Heart right ventricle (tissue), 16 donors: ENCODE results near the gene TRERF1. TPM values are rescaled to one million over a fixed set of nuclear protein-coding genes. Genes with fewer than 3 reads are reported as not detected.

Experiments
- ATAC-seq, 8 donors: fragments of 200-7000 bp; cut with Tn5 transposase; one replicate each; pipeline ENCODE4 v1.9.1; 2020; ENCODE audit warnings: mild to moderate bottlenecking in 8 of 8, moderate library complexity in 8 of 8, moderate number of reproducible peaks in 1 of 8
- DNase-seq, 2 donors: peaks; one replicate each; pipeline ENCODE4 v3.0.0-alpha.2; 2020
- H3K27ac ChIP-seq, 10 donors: fragments of 200-600 bp; sonication (generic) in 2 of 10; one replicate each; pipeline versions ENCODE4 v1.5.0 to v1.8.0; 2020 to 2022; ENCODE audit warnings: mild to moderate bottlenecking in 3 of 10
- H3K27me3 ChIP-seq, 7 donors: fragments of 200-600 bp; one replicate each; pipeline ENCODE4 v1.8.0; 2021 to 2022; ENCODE audit warnings: mild to moderate bottlenecking in 2 of 7
- H3K36me3 ChIP-seq, 9 donors: fragments of 200-600 bp; sonication (generic) in 1 of 9; one replicate each; pipeline versions ENCODE4 v1.5.0 to v1.8.0; 2020 to 2022; ENCODE audit warnings: mild to moderate bottlenecking in 2 of 9
- H3K4me1 ChIP-seq, 9 donors: fragments of 200-600 bp; sonication (generic) in 1 of 9; one replicate each; pipeline versions ENCODE4 v1.5.0 to v1.8.0; 2020 to 2022; ENCODE audit warnings: mild to moderate bottlenecking in 4 of 9
- H3K4me3 ChIP-seq, 10 donors: fragments of 200-600 bp; sonication (generic) in 2 of 10; one replicate each; pipeline versions ENCODE4 v1.5.0 to v1.8.0; 2020 to 2022; ENCODE audit warnings: mild to moderate bottlenecking in 7 of 10, moderate library complexity in 2 of 10
- H3K9me3 ChIP-seq, 11 donors: fragments of 200-600 bp in 10 of 11; sonication (generic) in 2 of 11; one replicate each; pipeline versions ENCODE4 v1.5.0 to v1.8.0; 2013 to 2022; ENCODE audit warnings: mild to moderate bottlenecking in 2 of 11, control low read depth in 1 of 11, moderate library complexity in 1 of 11
- CTCF ChIP-seq, 9 donors: fragments of 200-600 bp; sonication (generic) in 2 of 9; IDR thresholded peaks; one replicate each; pipeline versions ENCODE4 v1.5.0 to v1.8.0; 2021 to 2022; ENCODE audit warnings: antibody characterized with exemption in 9 of 9, mild to moderate bottlenecking in 5 of 9, moderate library complexity in 1 of 9
- WGBS, 2 donors: extraction: QIAGEN DNeasy Blood & Tissue Kit; methylation state at CpG; one replicate each; pipeline ENCODE4 v1.1.7; 2013; ENCODE audit warnings: inconsistent platforms in 1 of 2; 5-methylcytosine and 5-hydroxymethylcytosine counted together
- intact Hi-C, 10 donors: fragments of 100-400 bp; cut with DNase I; formaldehyde crosslinking; loops; one replicate each; pipeline versions ENCODE4 v1.11.1 to v1.14.2; 2022
- polyA plus RNA-seq, 2 donors: library from polyadenylated mRNA; stranded (reverse); fragments of 200-250 nt; gene quantifications; one replicate each; pipeline ENCODE4 v1.2.3, GENCODE V29; 2013
- total RNA-seq, 10 donors: library from RNA; stranded (reverse); fragmentation: NEBNext Ultra II Directional in 3 of 10; extraction: Animal tissue kit (Norgen Biotek cat#: 25700) in 3 of 10; gene quantifications; one replicate each; pipeline versions ENCODE4 v1.2.1 to v1.2.4, GENCODE V29; 2021 to 2023
- donor health status: Arrhythmogenic right ventricular cardiomyopathy.
- donor health status: ischemic (EF 13 %, LVEDD 7.1; RV severe dilation, severe dysfunction).
- donor health status: healthy with polysubstance abuse.
- donor health status: DM: no; HTN: yes; CAD: no.
- donor health status: DM: no; HTN: no; CAD: no.
- donor health status: ischemic (EF 25% LVEDD 6.9; RV normal size, moderate dysfunction).
- donor health status: ischemic (EF 25% LVEDD 5.7; RV mildly dilated, moderate dysfunction).
- donor health status: healthy.
- donor health status: DM: yes; HTN: yes; CAD: no.
- donor health status: Ischemic cardiomyopathy.
- donor health status: ischemic (EF 35%, LVEDD 5.7; RV mildly dilated, moderate dysfunction).
- donor health status: nonischemic (EF 11% LVEDD 7.7; RV severe dilation, severe dysfunction).
- donor health status: DM: yes; HTN: yes; CAD: no.
- donor health status: PGD.
- donor health status: ischemic (EF 29% LVEDD 5.4; RV normal size, mild dysfunction).
- donor health status: nonischemic (EF 23%, LVEDD 6.1; RV moderate dilation, normal function).

The TRERF1 gene
- total and polyA plus RNA-seq, 12 donors: 0.75 to 2.8 (median 1.6) TPM

- intact Hi-C loops: loop anchor here in 1 of 10 donors (5.0 kb wide), 1 partner anchor 85 kb away; the partner anchor contains the start of gene TRERF1
- DNase-seq (peak in 1 of 2 donors; percentile 8), ATAC-seq (peak in 6 of 8 donors; percentile 20 to 49 (median 40))
- Histone ChIP-seq H3K27ac (peak overlapping the region in 5 of 10 donors; percentile 7 to 90 (median 49)), H3K4me3 (peak overlapping the region in 2 of 10 donors; percentile 25 to 36), H3K27me3 (no peaks in the 10 kb centered on the region), H3K36me3 (peaks cover 0 to 4% (median 0%) of the 10 kb centered on the region in 9 donors), H3K4me1 (peaks cover 0 to 79% (median 28%) of the 10 kb centered on the region in 9 donors), H3K9me3 (no peaks in the 10 kb centered on the region)
- no peak for TF ChIP-seq CTCF (IDR thresholded peaks at IDR 0.05)
- WGBS, 2 donors: 52 to 56% methylated on average over 14 of the region's 14 CpGs
These were observed 84.2 kb downstream of the TRERF1 start for GRCh38 chr6:42367353-42368011.

GRCh38 chr6:42366999-42367352 is 84.8 kb downstream of the TRERF1 start:
- ATAC-seq: no peak
- intact Hi-C loops: loop anchor here in 1 of 10 donors (5.0 kb wide), 1 partner anchor 85 kb away; the partner anchor contains the start of gene TRERF1
- peak overlapping the region in 5 of 10 donors; percentile 7 to 90 (median 49) for H3K27ac ChIP-seq

GRCh38 chr6:42366011-42366705 is 85.6 kb downstream of the TRERF1 start:
- H3K9me3 ChIP-seq: peaks cover 0 to under 1% (median 0%) of the 10 kb centered on the region in 11 donors
- H3K27me3 ChIP-seq: no peaks in the 10 kb centered on the region
- peaks cover 0 to 74% (median 28%) of the 10 kb centered on the region in 9 donors for H3K4me1 ChIP-seq
- H3K27ac ChIP-seq: peak overlapping the region in 3 of 10 donors; percentile 9 to 90 (median 65)
- no peak for TF ChIP-seq CTCF (IDR thresholded peaks at IDR 0.05)
- no peak overlapping the region for H3K4me3 ChIP-seq
- H3K36me3 ChIP-seq: peaks cover 0 to 8% (median 0%) of the 10 kb centered on the region in 9 donors
- intact Hi-C loops: loop anchor here in 1 of 10 donors (5.0 kb wide), 1 partner anchor 86 kb away; the partner anchor contains the start of gene TRERF1
- ATAC-seq (no peak), DNase-seq (no peak)
- 93 to 95% methylated on average over 5 of the region's 5 CpGs for WGBS, 2 donors

More at GRCh38 chr6:42366999-42367352, 84.8 kb downstream of the TRERF1 start:
- H3K27me3 ChIP-seq: no peaks in the 10 kb centered on the region
- H3K4me3 ChIP-seq: peak overlapping the region in 2 of 10 donors; percentile 25 to 36
- peaks cover 0 to 74% (median 28%) of the 10 kb centered on the region in 9 donors for H3K4me1 ChIP-seq
- H3K9me3 ChIP-seq: no peaks in the 10 kb centered on the region
- no peak for TF ChIP-seq CTCF (IDR thresholded peaks at IDR 0.05)
- WGBS, 2 donors: 81 to 88% methylated on average over 3 of the region's 3 CpGs
- DNase-seq: no peak
- H3K36me3 ChIP-seq: peaks cover 0 to 8% (median 0%) of the 10 kb centered on the region in 9 donors

GRCh38 chr6:42365021-42365420 is 86.7 kb downstream of the TRERF1 start:
- H3K27ac ChIP-seq: peak overlapping the region in 1 of 10 donors; percentile 90
- intact Hi-C loops: loop anchor here in 1 of 10 donors (5.0 kb wide), 1 partner anchor 87 kb away; the partner anchor contains the start of gene TRERF1
- no peak for DNase-seq
- no peak overlapping the region for H3K4me3 ChIP-seq
- peaks cover 0 to 3% (median 0%) of the 10 kb centered on the region in 11 donors for H3K9me3 ChIP-seq
- peaks cover 0 to 68% (median 28%) of the 10 kb centered on the region in 9 donors for H3K4me1 ChIP-seq
- no peak for TF ChIP-seq CTCF (IDR thresholded peaks at IDR 0.05)
- no peaks in the 10 kb centered on the region for H3K27me3 ChIP-seq
- 76 to 84% methylated on average over 8 of the region's 8 CpGs for WGBS, 2 donors
- peaks cover 0 to 8% (median 0%) of the 10 kb centered on the region in 9 donors for H3K36me3 ChIP-seq
- no peak for ATAC-seq
